GM19043 (cell line): ENCODE data around the gene BTBD19.

Experiments used
- ATAC-seq: cut with Tn5 transposase; IDR thresholded peaks from one replicate; pipeline ENCODE4 v1.9.1; 2021; ENCODE audit warnings: low read depth; ENCODE audit not compliant: unreplicated experiment

The BTBD19 gene

GRCh38 chr1:44853201-44853600 is 44.9 kb downstream of the BTBD19 start:
- no peak for ATAC-seq

DNA sequence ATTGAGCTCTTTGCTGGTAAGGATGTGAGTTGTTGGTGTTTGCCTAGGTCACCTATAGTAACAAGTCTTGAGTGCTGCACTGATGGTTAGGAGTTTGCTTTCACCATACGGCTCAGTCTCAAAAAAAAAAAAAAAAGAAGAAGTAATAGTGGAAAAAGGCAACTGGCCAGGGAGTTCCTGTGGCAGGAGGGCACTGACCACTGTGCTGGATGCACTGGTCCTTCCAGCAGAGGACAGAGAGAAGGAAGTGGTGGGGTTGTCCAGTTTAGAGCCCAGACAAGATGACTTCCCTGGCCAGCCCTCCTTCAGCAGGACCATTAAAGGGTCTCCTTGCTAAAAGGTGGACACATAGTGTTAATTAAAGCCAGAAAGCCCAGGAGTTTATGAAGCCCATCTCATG is 46.6 kb downstream of the BTBD19 start:
- ATAC-seq, result no peak

DNA sequence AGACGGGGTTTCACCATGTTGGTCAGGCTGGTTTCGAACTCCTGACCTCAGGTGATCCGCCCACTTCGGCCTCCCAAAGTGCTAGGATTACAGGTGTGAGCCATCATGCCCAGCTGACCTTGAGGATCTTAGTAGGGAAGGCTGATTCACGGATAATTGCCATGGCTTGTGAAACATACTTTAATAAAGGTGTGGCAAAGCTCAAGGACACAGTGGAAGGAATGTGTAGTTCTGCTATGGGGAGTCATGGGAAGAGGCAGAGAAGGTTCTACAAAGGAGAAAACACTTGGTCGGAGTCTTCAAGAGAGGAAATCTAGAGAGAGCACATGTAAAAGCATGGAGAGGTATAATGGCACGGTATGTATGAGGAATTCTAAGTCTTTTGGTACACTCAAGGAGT is 47.4 kb downstream of the BTBD19 start:
- ATAC-seq, result no peak

- no peak for ATAC-seq
Measured at GRCh38 chr1:44857446-44857845, 49.1 kb downstream of the BTBD19 start.

DNA sequence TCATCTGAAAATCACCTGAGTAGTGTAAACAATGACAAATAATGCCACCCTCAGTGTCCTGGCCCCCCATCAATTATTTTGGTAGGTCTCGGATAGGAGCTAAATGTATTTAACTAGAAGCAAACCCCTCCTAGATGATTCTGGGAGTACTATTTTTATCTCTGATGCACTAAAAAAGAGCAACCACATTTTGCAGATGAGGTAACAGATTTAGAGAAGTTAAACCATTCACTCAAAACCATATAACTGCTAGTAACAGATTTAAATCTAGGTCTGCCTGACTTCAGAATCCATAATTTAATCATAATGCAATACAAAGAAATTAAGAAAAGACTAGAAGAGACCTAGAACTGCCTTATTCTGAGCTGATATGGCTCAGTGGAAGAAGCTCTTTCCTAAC is 52.0 kb downstream of the BTBD19 start:
- ATAC-seq, result no peak

DNA sequence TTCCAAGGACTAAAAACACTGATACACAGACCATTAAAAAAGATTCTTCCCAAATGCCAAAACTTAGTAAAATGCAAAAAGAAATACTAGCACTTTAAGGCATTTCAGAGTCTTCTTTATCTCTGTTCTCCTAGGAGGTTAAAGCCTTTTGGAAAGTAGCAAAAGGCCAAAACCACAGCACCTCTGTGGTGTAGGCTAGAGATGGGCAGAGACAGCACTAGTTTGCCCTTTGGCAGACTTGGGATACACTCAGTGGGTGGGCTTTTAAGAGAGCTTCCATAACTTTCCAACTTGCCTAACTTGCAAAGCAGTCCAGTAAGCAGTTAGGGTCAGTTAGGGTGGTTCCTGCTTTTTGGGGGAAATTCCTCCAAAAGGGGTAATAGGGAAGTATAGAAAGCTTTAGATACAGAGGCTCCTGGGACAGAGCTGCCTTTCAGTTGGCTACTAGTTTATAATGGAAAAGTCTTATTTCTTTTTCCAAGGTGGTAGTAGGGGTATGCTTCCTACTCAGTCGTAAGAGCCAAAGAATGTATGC is 52.6 kb downstream of the BTBD19 start:
- ATAC-seq, result no peak

DNA sequence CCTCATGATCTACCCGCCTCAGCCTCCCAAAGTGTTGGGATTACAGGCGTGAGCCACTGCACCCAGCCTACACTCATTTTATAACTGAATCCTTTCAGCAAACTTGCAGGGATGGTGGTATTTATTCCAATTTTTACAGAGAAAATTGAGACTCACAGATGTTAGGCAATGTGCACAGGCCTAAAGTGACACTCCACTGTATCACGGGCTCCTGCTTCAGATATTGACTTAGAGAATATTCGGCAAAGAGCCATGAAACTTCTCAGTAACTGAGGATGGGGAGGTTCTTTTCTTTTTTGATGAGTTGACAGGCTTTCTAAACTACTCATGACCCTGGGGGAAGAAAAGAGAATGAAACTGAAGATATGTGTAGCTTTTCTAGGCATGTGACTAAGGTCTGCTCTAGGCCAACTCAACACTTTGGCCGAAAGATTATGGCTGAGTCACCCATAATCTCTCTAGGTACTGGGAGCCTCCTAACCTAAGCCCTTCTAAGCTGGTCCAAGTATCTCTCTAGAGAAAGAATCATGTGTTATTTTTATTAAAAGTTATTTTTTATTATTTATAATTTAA is 54.6 kb downstream of the BTBD19 start:
- ATAC-seq, result no peak
